ENCODE results near the gene RXFP3. TPM values are rescaled to one million over a fixed set of nuclear protein-coding genes. Genes with fewer than 3 reads are reported as not detected.
"Not testable (repeated sequence)": the region's sequence is repeated elsewhere in the genome, so short reads cannot be mapped to it uniquely, and the experiment has no call there.

RXFP3 gene
- total RNA-seq, 1 donor from 2014 or later = not detected

GRCh38 chr5:33905381-33905780 lies 30.8 kb upstream of the RXFP3 start:
- no peak for TF ChIP-seq CTCF (IDR thresholded peaks at IDR 0.05; ENCODE audit: insufficient read depth, low read length, severe bottlenecking)
- H3K27me3 ChIP-seq (ENCODE audit: control insufficient read depth, insufficient read depth, low read length) = no peaks in the 10 kb centered on the region
- no peak for FAIRE-seq

GRCh38 chr5:33906248-33906647 lies 29.9 kb upstream of the RXFP3 start:
- not testable (repeated sequence) for FAIRE-seq; H3K36me3 ChIP-seq (ENCODE audit: control insufficient read depth, insufficient read depth, low read length); H3K27me3 ChIP-seq (ENCODE audit: control insufficient read depth, insufficient read depth, low read length); DNase-seq (ENCODE audit: low read depth); H3K4me3 ChIP-seq (ENCODE audit: low read depth, low read length)

More at GRCh38 chr5:33905381-33905780, 30.8 kb upstream of the RXFP3 start:
- no peak for DNase-seq (ENCODE audit: low read depth)
- H3K4me3 ChIP-seq (ENCODE audit: low read depth, low read length) = no peak overlapping the region
- no peaks in the 10 kb centered on the region for H3K36me3 ChIP-seq (ENCODE audit: control insufficient read depth, insufficient read depth, low read length)

- H3K36me3 ChIP-seq (ENCODE audit: control insufficient read depth, insufficient read depth, low read length); DNase-seq (ENCODE audit: low read depth); FAIRE-seq; H3K4me3 ChIP-seq (ENCODE audit: low read depth, low read length); H3K27me3 ChIP-seq (ENCODE audit: control insufficient read depth, insufficient read depth, low read length): not testable (repeated sequence)
Observed at GRCh38 chr5:33914844-33915243, 21.3 kb upstream of the RXFP3 start.

- no peak for TF ChIP-seq CTCF (IDR thresholded peaks at IDR 0.05; ENCODE audit: insufficient read depth, low read length, severe bottlenecking)
- Histone ChIP-seq H3K4me3 (ENCODE audit: low read depth, low read length) (no peak overlapping the region), H3K27me3 (ENCODE audit: control insufficient read depth, insufficient read depth, low read length) (no peaks in the 10 kb centered on the region), H3K36me3 (ENCODE audit: control insufficient read depth, insufficient read depth, low read length) (no peaks in the 10 kb centered on the region)
- FAIRE-seq = no peak
- no peak for DNase-seq (ENCODE audit: low read depth)
Observed at GRCh38 chr5:33921002-33921401, 15.2 kb upstream of the RXFP3 start.

- H3K27me3 ChIP-seq (ENCODE audit: control insufficient read depth, insufficient read depth, low read length) = no peaks in the 10 kb centered on the region
- no peaks in the 10 kb centered on the region for H3K36me3 ChIP-seq (ENCODE audit: control insufficient read depth, insufficient read depth, low read length)
- H3K4me3 ChIP-seq (ENCODE audit: low read depth, low read length) = no peak overlapping the region
- no peak for TF ChIP-seq CTCF (IDR thresholded peaks at IDR 0.05; ENCODE audit: insufficient read depth, low read length, severe bottlenecking)
- no peak for DNase-seq (ENCODE audit: low read depth)
- no peak for FAIRE-seq
Observed at GRCh38 chr5:33925278-33925677, 10.9 kb upstream of the RXFP3 start.

GRCh38 chr5:33927685-33928084 lies 8.5 kb upstream of the RXFP3 start:
- DNase-seq (ENCODE audit: low read depth) = no peak
- H3K27me3 ChIP-seq (ENCODE audit: control insufficient read depth, insufficient read depth, low read length) = no peaks in the 10 kb centered on the region
- FAIRE-seq = no peak
- H3K4me3 ChIP-seq (ENCODE audit: low read depth, low read length) = no peak overlapping the region
- no peak for TF ChIP-seq CTCF (IDR thresholded peaks at IDR 0.05; ENCODE audit: insufficient read depth, low read length, severe bottlenecking)
- H3K36me3 ChIP-seq (ENCODE audit: control insufficient read depth, insufficient read depth, low read length) = no peaks in the 10 kb centered on the region

GRCh38 chr5:33928283-33928682 lies 7.9 kb upstream of the RXFP3 start:
- DNase-seq (ENCODE audit: low read depth) (no peak), FAIRE-seq (no peak)
- TF ChIP-seq CTCF (IDR thresholded peaks at IDR 0.05; ENCODE audit: insufficient read depth, low read length, severe bottlenecking) = no peak
- Histone ChIP-seq H3K36me3 (ENCODE audit: control insufficient read depth, insufficient read depth, low read length) (no peaks in the 10 kb centered on the region), H3K4me3 (ENCODE audit: low read depth, low read length) (no peak overlapping the region), H3K27me3 (ENCODE audit: control insufficient read depth, insufficient read depth, low read length) (no peaks in the 10 kb centered on the region)

Measured in bronchial epithelial cell (primary cell).